ENCODE measurements around the gene C12orf56.

Gene C12orf56

GRCh38 chr12:64229796-64230195, 160.8 kb downstream of the C12orf56 start:
- TF ChIP-seq, protein P1, sequence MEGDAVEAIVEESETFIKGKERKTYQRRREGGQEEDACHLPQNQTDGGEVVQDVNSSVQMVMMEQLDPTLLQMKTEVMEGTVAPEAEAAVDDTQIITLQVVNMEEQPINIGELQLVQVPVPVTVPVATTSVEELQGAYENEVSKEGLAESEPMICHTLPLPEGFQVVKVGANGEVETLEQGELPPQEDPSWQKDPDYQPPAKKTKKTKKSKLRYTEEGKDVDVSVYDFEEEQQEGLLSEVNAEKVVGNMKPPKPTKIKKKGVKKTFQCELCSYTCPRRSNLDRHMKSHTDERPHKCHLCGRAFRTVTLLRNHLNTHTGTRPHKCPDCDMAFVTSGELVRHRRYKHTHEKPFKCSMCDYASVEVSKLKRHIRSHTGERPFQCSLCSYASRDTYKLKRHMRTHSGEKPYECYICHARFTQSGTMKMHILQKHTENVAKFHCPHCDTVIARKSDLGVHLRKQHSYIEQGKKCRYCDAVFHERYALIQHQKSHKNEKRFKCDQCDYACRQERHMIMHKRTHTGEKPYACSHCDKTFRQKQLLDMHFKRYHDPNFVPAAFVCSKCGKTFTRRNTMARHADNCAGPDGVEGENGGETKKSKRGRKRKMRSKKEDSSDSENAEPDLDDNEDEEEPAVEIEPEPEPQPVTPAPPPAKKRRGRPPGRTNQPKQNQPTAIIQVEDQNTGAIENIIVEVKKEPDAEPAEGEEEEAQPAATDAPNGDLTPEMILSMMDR (IDR thresholded peaks at IDR 0.05; ENCODE audit: low read depth, low read length), result no peak
- no peak for DNase-seq (ENCODE audit: extremely low read depth, low read depth)

- no peak for DNase-seq (ENCODE audit: extremely low read depth, low read depth)
- TF ChIP-seq, protein P1 (IDR thresholded peaks at IDR 0.05; ENCODE audit: low read depth, low read length), result no peak
Measured at GRCh38 chr12:64229240-64229639, 161.3 kb downstream of the C12orf56 start.

DNA sequence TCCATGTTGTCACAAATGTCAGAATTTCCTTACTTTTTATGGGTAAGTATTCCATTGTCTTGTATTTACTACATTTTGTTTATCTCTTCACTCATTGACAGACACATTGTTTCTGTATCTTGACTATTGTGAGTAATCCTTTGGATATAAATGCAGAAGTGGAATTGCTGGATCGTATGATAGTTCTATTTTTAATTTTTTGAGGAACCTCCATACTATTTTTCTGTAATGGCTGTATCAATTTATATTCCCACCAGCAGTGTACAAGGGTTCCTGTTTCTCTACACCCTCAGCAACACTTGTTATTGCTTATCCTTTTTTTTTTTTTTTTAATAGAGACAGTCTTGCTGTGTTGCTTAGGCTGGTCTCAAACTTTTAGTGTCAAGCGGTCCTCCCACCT, 164.9 kb downstream of the C12orf56 start:
- TF ChIP-seq, protein P1 (IDR thresholded peaks at IDR 0.05; ENCODE audit: low read depth, low read length), result no peak
- DNase-seq (ENCODE audit: extremely low read depth, low read depth), result no peak

DNA sequence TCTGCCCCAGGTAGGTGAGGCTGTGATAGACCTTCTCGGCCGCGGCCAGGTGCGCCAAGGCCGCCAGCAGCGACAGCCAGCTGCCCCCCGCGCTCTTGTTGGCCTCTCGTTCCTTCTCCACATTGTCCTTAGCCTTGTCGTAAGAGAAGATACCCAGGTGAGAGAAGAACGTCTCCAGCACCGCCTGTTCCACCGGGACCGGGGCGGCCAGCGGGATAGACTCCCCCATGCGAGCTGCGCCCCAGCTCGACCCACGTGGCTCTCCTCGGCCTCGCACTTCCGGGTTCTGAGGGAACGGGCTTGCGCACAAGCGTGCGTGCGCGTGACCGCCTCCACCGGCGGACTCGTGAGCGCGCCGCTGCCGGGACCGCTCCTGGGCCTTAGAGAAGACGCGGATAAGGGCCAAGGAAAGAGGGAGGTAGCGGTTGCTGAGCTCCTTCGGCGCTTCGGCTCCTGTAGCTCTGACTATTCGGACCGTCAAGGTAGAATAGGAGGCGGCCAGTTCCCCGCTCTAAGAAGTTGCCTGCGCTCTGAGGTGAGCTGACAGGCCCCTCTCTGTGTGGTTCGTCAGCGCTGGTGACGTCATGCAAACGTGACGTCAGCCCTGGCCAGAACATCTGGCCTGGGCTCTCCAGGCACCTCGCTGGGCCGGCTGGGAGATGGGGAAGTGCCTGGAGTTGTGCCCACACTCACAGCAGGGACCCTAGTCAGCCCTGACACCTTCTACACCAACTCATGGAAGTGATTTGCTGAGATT, 168.4 kb downstream of the C12orf56 start, which contains the start of gene KICS2:
TSS of gene KICS2 (minus strand) at position 288 of the 757 bp plus-strand sequence. CDS start at position 229, 59 bp downstream.
- peak; percentile 75 for DNase-seq (ENCODE audit: extremely low read depth, low read depth)

DNA sequence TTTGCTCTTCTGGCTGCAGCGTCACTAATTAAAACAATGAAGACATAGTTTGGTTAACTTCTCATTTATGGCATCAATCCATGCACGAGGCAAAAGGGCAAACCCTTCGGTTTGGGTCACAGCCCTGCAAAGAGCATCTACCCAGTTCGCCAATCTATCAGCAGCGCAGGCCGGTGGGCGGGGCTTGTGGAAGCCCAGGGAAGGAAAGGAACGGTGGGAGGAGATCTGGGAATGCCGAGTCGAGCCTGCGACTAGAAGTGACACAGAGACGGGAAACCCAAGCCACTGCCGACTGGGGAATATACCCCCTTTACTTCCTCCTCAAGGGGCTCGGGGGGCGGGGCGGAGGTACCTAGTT, 168.9 kb downstream of the C12orf56 start:
- TF ChIP-seq, protein P1 (IDR thresholded peaks at IDR 0.05; ENCODE audit: low read depth, low read length), result no peak
- peak; percentile 56 for DNase-seq (ENCODE audit: extremely low read depth, low read depth)

More for the DNA sequence above, 168.4 kb downstream of the C12orf56 start, which contains the start of gene KICS2:
- TF ChIP-seq, protein P1 (IDR thresholded peaks at IDR 0.05; ENCODE audit: low read depth, low read length), result no peak

DNA sequence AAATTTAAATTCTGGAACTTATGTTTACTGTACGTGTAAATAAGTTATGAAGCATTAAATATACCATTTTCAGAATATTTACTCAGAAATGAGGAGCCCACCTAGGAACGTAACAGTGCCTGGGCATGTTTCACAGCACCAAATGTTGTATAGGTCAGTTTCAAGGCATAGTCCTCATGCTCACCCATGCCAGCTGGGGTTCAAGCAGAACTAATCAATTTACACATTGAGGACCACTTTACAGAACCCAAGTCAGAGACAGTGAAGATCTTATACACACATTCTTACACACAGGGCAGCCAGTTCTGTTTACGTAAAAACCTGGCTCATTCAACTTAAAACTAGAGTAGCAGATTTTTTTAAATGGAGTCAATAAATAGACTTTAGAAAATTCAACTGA, 170.5 kb downstream of the C12orf56 start:
- DNase-seq (ENCODE audit: extremely low read depth, low read depth), result no peak
- TF ChIP-seq, protein P1 (IDR thresholded peaks at IDR 0.05; ENCODE audit: low read depth, low read length), result no peak

- no peak for DNase-seq (ENCODE audit: extremely low read depth, low read depth)
- TF ChIP-seq, protein P1 (IDR thresholded peaks at IDR 0.05; ENCODE audit: low read depth, low read length), result no peak
Measured at GRCh38 chr12:64219145-64219544, 171.4 kb downstream of the C12orf56 start.
